ENCODE measurements around the gene EHD4.

Gene EHD4

GRCh38 chr15:41847981-41848380, 124.4 kb downstream of the EHD4 start:
- peaks cover 0 to 15% of the 10 kb centered on the region in 2 experiments; a peak in 1 of 3 replicates for H3K36me3 ChIP-seq (ENCODE audit: control insufficient read depth in 2 of 2, insufficient read depth in 1 of 2, low read length in 2 of 2)
- H3K4me3 ChIP-seq (ENCODE audit: low read depth, low read length): no peak overlapping the region
- ChIA-PET POLR2A (no interaction called here), CTCF (no interaction called here)
- no peaks in the 10 kb centered on the region for H3K9me3 ChIP-seq (ENCODE audit: control insufficient read depth, insufficient read depth, low read depth, low read length)
- no peaks in the 10 kb centered on the region for H3K4me1 ChIP-seq (ENCODE audit: control insufficient read depth, insufficient read depth, low read length)
- H3K27ac ChIP-seq (ENCODE audit: extremely low read depth, low read depth, low read length): no peak overlapping the region
- TF ChIP-seq ZBTB48 (tag by site-specific recombination; IDR thresholded peaks at IDR 0.05) (no peak), PRDM2 (tag by site-specific recombination; IDR thresholded peaks at IDR 0.05; ENCODE audit: borderline replicate concordance) (no peak), ZNF560 (tag by site-specific recombination; IDR thresholded peaks at IDR 0.05; ENCODE audit: borderline replicate concordance) (no peak), ZNF776 (tag by site-specific recombination; IDR thresholded peaks at IDR 0.05; ENCODE audit: borderline replicate concordance) (no peak), ZNF184 (tag by site-specific recombination; IDR thresholded peaks at IDR 0.05) (no peak), ZNF362 (tag by site-specific recombination; IDR thresholded peaks at IDR 0.05) (no peak), ZBTB11 (tag by site-specific recombination; conservative IDR thresholded peaks at IDR 0.05; ENCODE audit: low read depth) (no peak), ZNF335 (tag by site-specific recombination; conservative IDR thresholded peaks at IDR 0.05) (no peak), ZNF571 (tag by site-specific recombination; IDR thresholded peaks at IDR 0.05) (no peak), ZNF777 (tag by site-specific recombination; IDR thresholded peaks at IDR 0.05; ENCODE audit: borderline replicate concordance) (no peak), ZNF610 (tag by site-specific recombination; IDR thresholded peaks at IDR 0.05; ENCODE audit: borderline replicate concordance) (no peak), ZSCAN23 (tag by site-specific recombination; IDR thresholded peaks at IDR 0.05) (no peak), ZNF626 (tag by site-specific recombination; IDR thresholded peaks at IDR 0.05) (no peak), ZNF175 (tag by site-specific recombination; IDR thresholded peaks at IDR 0.05) (no peak), ZNF350 (tag by site-specific recombination; IDR thresholded peaks at IDR 0.05) (no peak), SCRT2 (tag by site-specific recombination; IDR thresholded peaks at IDR 0.05) (no peak), ZNF629 (tag by site-specific recombination; IDR thresholded peaks at IDR 0.05) (no peak)

Data from HEK293 (cell line).